H9 (cell line): ENCODE data around the gene CTU2. TPM values are rescaled to one million over a fixed set of nuclear protein-coding genes. Genes with fewer than 3 reads are reported as not detected.

ENCODE experiments used
- DNase-seq: peaks from one replicate; pipeline ENCODE4 v3.0.0-alpha.2; 2017
- H2AFZ ChIP-seq: one replicate; pipeline ENCODE4 v1.6.1; 2013; ENCODE audit warnings: mild to moderate bottlenecking, low read length, control low read depth, moderate library complexity
- H2AK5ac ChIP-seq: 2 replicates; pipeline ENCODE4 v1.6.1; 2013; ENCODE audit warnings: low read length, control low read depth, mixed read lengths; ENCODE audit not compliant: insufficient read length
- H2BK120ac ChIP-seq: one replicate; pipeline ENCODE4 v1.6.1; 2013; ENCODE audit warnings: low read depth, mild to moderate bottlenecking, low read length, control low read depth, inconsistent platforms; ENCODE audit not compliant: poor library complexity, severe bottlenecking
- H2BK12ac ChIP-seq: 2 replicates; pipeline ENCODE4 v1.6.1; 2013; ENCODE audit warnings: low read length, control low read depth, mixed read lengths, low read depth; ENCODE audit not compliant: insufficient read length
- H2BK15ac ChIP-seq: 2 replicates; pipeline ENCODE4 v1.6.1; 2013; ENCODE audit warnings: low read depth, low read length, control low read depth
- H2BK20ac ChIP-seq: one replicate; pipeline ENCODE4 v1.6.1; 2013; ENCODE audit warnings: low read depth, mild to moderate bottlenecking, low read length, control low read depth, inconsistent platforms; ENCODE audit not compliant: poor library complexity, severe bottlenecking
- H2BK5ac ChIP-seq: 2 replicates; pipeline ENCODE4 v1.6.1; 2013; ENCODE audit warnings: low read length, control low read depth, mixed read lengths; ENCODE audit not compliant: insufficient read length
- H3K14ac ChIP-seq: 2 replicates; pipeline ENCODE4 v1.6.1; 2013; ENCODE audit warnings: low read length, control low read depth; ENCODE audit not compliant: insufficient read depth
- H3K18ac ChIP-seq: 2 replicates; pipeline ENCODE4 v1.6.1; 2013; ENCODE audit warnings: low read depth, mild to moderate bottlenecking, mixed read lengths, low read length, control low read depth; ENCODE audit not compliant: insufficient read length
- H3K23ac ChIP-seq: 2 replicates; pipeline ENCODE4 v1.6.1; 2013; ENCODE audit warnings: low read length, control low read depth, mixed read lengths, low read depth; ENCODE audit not compliant: insufficient read length
- H3K23me2 ChIP-seq: 2 replicates; pipeline ENCODE4 v1.6.1; 2013; ENCODE audit warnings: low read depth, mild to moderate bottlenecking, mixed read lengths, low read length, control low read depth; ENCODE audit not compliant: insufficient read length, poor library complexity, severe bottlenecking
- H3K27ac ChIP-seq: 2 replicates; pipeline ENCODE4 v1.5.1; 2013; ENCODE audit warnings: low read length, control low read depth, mixed read lengths, low read depth; ENCODE audit not compliant: insufficient read length
- H3K27me3 ChIP-seq: 2 replicates; pipeline ENCODE4 v1.6.1; 2013; ENCODE audit warnings: low read length, control low read depth, inconsistent platforms; ENCODE audit not compliant: insufficient read depth
- H3K4ac ChIP-seq: 2 replicates; pipeline ENCODE4 v1.6.1; 2013; ENCODE audit warnings: low read depth, mild to moderate bottlenecking, control low read depth, inconsistent platforms, low read length, moderate library complexity
- H3K4me1 ChIP-seq: 2 replicates; pipeline ENCODE4 v1.6.1; 2013; ENCODE audit warnings: low read length, control low read depth, inconsistent platforms; ENCODE audit not compliant: insufficient read depth
- H3K4me2 ChIP-seq: 2 replicates; pipeline ENCODE4 v1.6.1; 2013; ENCODE audit warnings: low read length, control low read depth, mixed read lengths; ENCODE audit not compliant: insufficient read length, insufficient read depth
- H3K56ac ChIP-seq: 2 replicates; pipeline ENCODE4 v1.6.1; 2013; ENCODE audit warnings: low read depth, mild to moderate bottlenecking, mixed read lengths, low read length, control low read depth; ENCODE audit not compliant: insufficient read length
- H3K79me1 ChIP-seq: 2 replicates; pipeline ENCODE4 v1.6.1; 2013; ENCODE audit warnings: low read depth, mild to moderate bottlenecking, moderate library complexity, low read length, control low read depth, inconsistent platforms; ENCODE audit not compliant: insufficient read depth, poor library complexity, severe bottlenecking
- H3K79me2 ChIP-seq: 2 replicates; pipeline ENCODE4 v1.6.1; 2013; ENCODE audit warnings: low read length, control low read depth, inconsistent platforms; ENCODE audit not compliant: insufficient read depth
- H3K9ac ChIP-seq: 2 replicates; pipeline ENCODE4 v1.6.1; 2013; ENCODE audit warnings: low read length, control low read depth, mixed read lengths; ENCODE audit not compliant: insufficient read length; ENCODE audit errors: extremely low read depth
- H3K9me3 ChIP-seq: one replicate; pipeline ENCODE4 v1.6.1; 2013; ENCODE audit warnings: low read depth, low read length, inconsistent platforms; ENCODE audit not compliant: control insufficient read depth
- H3T11ph ChIP-seq: one replicate; pipeline ENCODE4 v1.6.1; 2013; ENCODE audit warnings: mild to moderate bottlenecking, low read length, control low read depth, inconsistent platforms
- H4K20me1 ChIP-seq: one replicate; pipeline ENCODE4 v1.6.1; 2013; ENCODE audit not compliant: control insufficient read depth, insufficient read length, insufficient read depth
- H4K5ac ChIP-seq: 2 replicates; pipeline ENCODE4 v1.6.1; 2013; ENCODE audit warnings: low read depth, mild to moderate bottlenecking, mixed read lengths, low read length, control low read depth; ENCODE audit not compliant: insufficient read length
- H4K8ac ChIP-seq: replicated peaks from 2 replicates; pipeline ENCODE4 v1.6.1; 2013; ENCODE audit warnings: low read length, control low read depth, mixed read lengths, low read depth; ENCODE audit not compliant: insufficient read length
- H4K91ac ChIP-seq: 2 replicates; pipeline ENCODE4 v1.6.1; 2013; ENCODE audit warnings: low read depth, mild to moderate bottlenecking, moderate library complexity, mixed read lengths, low read length, control low read depth; ENCODE audit not compliant: insufficient read length
- H3K27ac Mint-ChIP-seq, 3 experiments: 2 replicates in 2 of 3; 3 replicates in 1 of 3; pipeline ENCODE4 v1.8.0; 2020 to 2021; ENCODE audit warnings: mixed read lengths in 3 of 3, mild to moderate bottlenecking in 1 of 3, moderate library complexity in 1 of 3
- H3K27me3 Mint-ChIP-seq: 2 replicates; pipeline ENCODE4 v1.8.0; 2021; ENCODE audit warnings: low read depth, mild to moderate bottlenecking, moderate library complexity, mixed read lengths
- H3K36me3 Mint-ChIP-seq, 3 experiments: 2 replicates in 2 of 3; 3 replicates in 1 of 3; pipeline ENCODE4 v1.8.0; 2020 to 2021; ENCODE audit warnings: low read depth in 3 of 3, mixed read lengths in 3 of 3; ENCODE audit not compliant: insufficient read depth in 1 of 3
- H3K4me1 Mint-ChIP-seq, 2 experiments: 2 replicates each; pipeline ENCODE4 v1.8.0; 2020; ENCODE audit warnings: mixed read lengths in 2 of 2
- H3K4me3 Mint-ChIP-seq, 2 experiments: 2 replicates in 1 of 2; 3 replicates in 1 of 2; pipeline ENCODE4 v1.8.0; 2020 to 2021; ENCODE audit warnings: mild to moderate bottlenecking in 2 of 2, mixed read lengths in 2 of 2, moderate library complexity in 1 of 2
- H3K9me3 Mint-ChIP-seq, 2 experiments: 2 replicates in 1 of 2; 3 replicates in 1 of 2; pipeline ENCODE4 v1.8.0; 2020; ENCODE audit warnings: mild to moderate bottlenecking in 2 of 2, mixed read lengths in 2 of 2, moderate library complexity in 1 of 2
- WGBS: extraction: QIAGEN DNeasy Blood & Tissue Kit; methylation state at CpG from one replicate; pipeline ENCODE4 v1.1.7; 2013; ENCODE audit warnings: missing lambda C conversion rate, low lambda C conversion rate, mixed read lengths; ENCODE audit not compliant: insufficient read length; ENCODE audit errors: extremely low coverage; 5-methylcytosine and 5-hydroxymethylcytosine counted together
- total RNA-seq: library from RNA; stranded (reverse); gene quantifications from 2 replicates; pipeline ENCODE4 v1.2.1, GENCODE V29; 2021
- TF ChIP-seq, protein P1 (sequence below): fragments of 200-600 bp; sonication (generic); conservative IDR thresholded peaks from 3 replicates; pipeline ENCODE4 v1.8.0; 2021; ENCODE audit warnings: antibody characterized with exemption, mild to moderate bottlenecking

Gene CTU2
- total RNA-seq, 1 experiment from 2014 or later, result 32.8 TPM

DNA sequence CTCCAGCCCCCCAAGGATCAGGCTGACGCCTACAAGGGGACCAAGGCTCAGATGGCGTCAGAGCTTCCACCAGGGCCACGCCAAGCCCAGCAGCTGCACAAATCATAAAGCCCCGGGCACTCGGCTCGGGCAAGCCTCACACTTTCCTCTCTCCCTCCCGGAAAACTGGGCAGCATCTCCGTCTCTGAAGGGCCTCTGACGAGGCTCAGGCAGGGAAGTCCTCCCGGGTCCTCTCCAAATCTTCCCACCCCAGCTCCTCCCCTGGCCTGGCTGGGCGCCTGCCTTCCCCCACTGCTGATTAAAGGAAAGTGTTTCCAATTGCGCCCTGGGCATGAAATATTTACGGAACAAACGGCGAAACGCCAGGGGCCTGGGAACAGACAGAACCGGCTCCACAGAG is 40.2 kb downstream of the CTU2 start:
- H3K27me3 Mint-ChIP-seq, result no peaks in the 10 kb centered on the region
- no peak overlapping the region for H4K5ac ChIP-seq
- no peak for DNase-seq
- no peak overlapping the region; a peak in 2 of 7 replicates for H3K27ac Mint-ChIP-seq
- H2BK12ac ChIP-seq, result no peak overlapping the region
- no peak overlapping the region for H2BK15ac ChIP-seq
- H3K23ac ChIP-seq, result no peak overlapping the region
- H3K4ac ChIP-seq, result no peak overlapping the region
- no peak overlapping the region for H3K18ac ChIP-seq
- no peaks in the 10 kb centered on the region for H3K9me3 ChIP-seq
- no peak overlapping the region for H2AK5ac ChIP-seq
- no peaks in the 10 kb centered on the region for H3K23me2 ChIP-seq
- H2AFZ ChIP-seq, result no peak overlapping the region
- H3K14ac ChIP-seq, result no peak overlapping the region
- no peak overlapping the region for H3K4me2 ChIP-seq
- H3K9ac ChIP-seq, result no peak overlapping the region
- H4K91ac ChIP-seq, result no peak overlapping the region
- no peak overlapping the region for H3K56ac ChIP-seq
- H2BK20ac ChIP-seq, result no peak overlapping the region
- no peak overlapping the region; a peak in 1 of 5 replicates for H3K4me3 Mint-ChIP-seq
- H3K27ac ChIP-seq, result no peak overlapping the region
- H3K4me1 Mint-ChIP-seq, result peaks cover 0 to 20% of the 10 kb centered on the region in 2 experiments; a peak in 2 of 4 replicates
- H2BK120ac ChIP-seq, result no peak overlapping the region
- no peaks in the 10 kb centered on the region for H3K79me2 ChIP-seq
- no CpG with 5 or more reads among the region's 17 CpGs for WGBS
- no peak overlapping the region for H3T11ph ChIP-seq
- no peak overlapping the region for H2BK5ac ChIP-seq
- TF ChIP-seq, protein P1, sequence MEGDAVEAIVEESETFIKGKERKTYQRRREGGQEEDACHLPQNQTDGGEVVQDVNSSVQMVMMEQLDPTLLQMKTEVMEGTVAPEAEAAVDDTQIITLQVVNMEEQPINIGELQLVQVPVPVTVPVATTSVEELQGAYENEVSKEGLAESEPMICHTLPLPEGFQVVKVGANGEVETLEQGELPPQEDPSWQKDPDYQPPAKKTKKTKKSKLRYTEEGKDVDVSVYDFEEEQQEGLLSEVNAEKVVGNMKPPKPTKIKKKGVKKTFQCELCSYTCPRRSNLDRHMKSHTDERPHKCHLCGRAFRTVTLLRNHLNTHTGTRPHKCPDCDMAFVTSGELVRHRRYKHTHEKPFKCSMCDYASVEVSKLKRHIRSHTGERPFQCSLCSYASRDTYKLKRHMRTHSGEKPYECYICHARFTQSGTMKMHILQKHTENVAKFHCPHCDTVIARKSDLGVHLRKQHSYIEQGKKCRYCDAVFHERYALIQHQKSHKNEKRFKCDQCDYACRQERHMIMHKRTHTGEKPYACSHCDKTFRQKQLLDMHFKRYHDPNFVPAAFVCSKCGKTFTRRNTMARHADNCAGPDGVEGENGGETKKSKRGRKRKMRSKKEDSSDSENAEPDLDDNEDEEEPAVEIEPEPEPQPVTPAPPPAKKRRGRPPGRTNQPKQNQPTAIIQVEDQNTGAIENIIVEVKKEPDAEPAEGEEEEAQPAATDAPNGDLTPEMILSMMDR, result no peak
- no peaks in the 10 kb centered on the region for H3K4me1 ChIP-seq
- no peaks in the 10 kb centered on the region for H3K9me3 Mint-ChIP-seq
- no peak overlapping the region for H4K8ac ChIP-seq
- no peaks in the 10 kb centered on the region for H4K20me1 ChIP-seq
- H3K79me1 ChIP-seq, result no peaks in the 10 kb centered on the region
- no peaks in the 10 kb centered on the region for H3K36me3 Mint-ChIP-seq
- H3K27me3 ChIP-seq, result no peaks in the 10 kb centered on the region
